Cardiac septum (tissue), 1 donor: Measurements from ENCODE around the gene NKPD1. TPM values are rescaled to one million over a fixed set of nuclear protein-coding genes. Genes with fewer than 3 reads are reported as not detected.

ENCODE experiments used
- DNase-seq: peaks from one replicate; pipeline ENCODE4 v3.0.0-alpha.2; 2020; ENCODE audit warnings: low spot score
- intact Hi-C: fragments of 100-400 bp; cut with DNase I; formaldehyde crosslinking; loops from one replicate; pipeline ENCODE4 v1.14.0; 2022
- total RNA-seq: library from RNA; stranded (reverse); fragmentation: NEBNext Ultra II Directional; extraction: Animal tissue kit (Norgen Biotek cat#: 25700); gene quantifications from one replicate; pipeline ENCODE4 v1.2.1, GENCODE V29; 2021
- donor health status: DM: no; HTN: no; CAD: no.

NKPD1 gene
- total RNA-seq, 1 donor from 2014 or later = not detected

- intact Hi-C loops = no loop called here
- DNase-seq = no peak
Observed at GRCh38 chr19:45144431-45145269, 16.1 kb downstream of the NKPD1 start.

- intact Hi-C loops = no loop called here
- DNase-seq = no peak
Observed at GRCh38 chr19:45142726-45143110, 18.1 kb downstream of the NKPD1 start.

- DNase-seq = no peak
- intact Hi-C loops = no loop called here
Observed at GRCh38 chr19:45142016-45142725, 18.6 kb downstream of the NKPD1 start.

- DNase-seq = no peak
- intact Hi-C loops = no loop called here
Observed at GRCh38 chr19:45141203-45141900, 19.4 kb downstream of the NKPD1 start.

GRCh38 chr19:45140533-45140932 lies 20.2 kb downstream of the NKPD1 start:
- no peak for DNase-seq
- intact Hi-C loops = no loop called here

GRCh38 chr19:45140144-45140503 lies 20.7 kb downstream of the NKPD1 start:
- intact Hi-C loops = no loop called here
- DNase-seq = no peak

GRCh38 chr19:45139286-45140143 lies 21.3 kb downstream of the NKPD1 start:
- intact Hi-C loops = no loop called here
- DNase-seq = no peak

GRCh38 chr19:45138303-45138751 lies 22.5 kb downstream of the NKPD1 start:
- DNase-seq = no peak
- intact Hi-C loops = no loop called here

- DNase-seq = no peak
- intact Hi-C loops = no loop called here
Observed at GRCh38 chr19:45137179-45137761, 23.5 kb downstream of the NKPD1 start.

- intact Hi-C loops = no loop called here
- DNase-seq = no peak
Observed at GRCh38 chr19:45136507-45137178, 24.1 kb downstream of the NKPD1 start.

- DNase-seq = no peak
- intact Hi-C loops = no loop called here
Observed at GRCh38 chr19:45135176-45135885, 25.5 kb downstream of the NKPD1 start.

- intact Hi-C loops = no loop called here
- no peak for DNase-seq
Observed at GRCh38 chr19:45133661-45134060, 27.1 kb downstream of the NKPD1 start.

- no peak for DNase-seq
- intact Hi-C loops = no loop called here
Observed at GRCh38 chr19:45130888-45131615, 29.7 kb downstream of the NKPD1 start.

GRCh38 chr19:45130236-45130635 lies 30.5 kb downstream of the NKPD1 start:
- no peak for DNase-seq
- intact Hi-C loops = no loop called here

GRCh38 chr19:45128806-45129205 lies 32.0 kb downstream of the NKPD1 start:
- no peak for DNase-seq
- intact Hi-C loops = no loop called here

- DNase-seq = no peak
- intact Hi-C loops = no loop called here
Observed at GRCh38 chr19:45128146-45128545, 32.6 kb downstream of the NKPD1 start.

- no peak for DNase-seq
- intact Hi-C loops = no loop called here
Observed at GRCh38 chr19:45126654-45127053, 34.1 kb downstream of the NKPD1 start.
